GM12878 (cell line): ENCODE measurements around the gene KCNJ10. TPM values are rescaled to one million over a fixed set of nuclear protein-coding genes. Genes with fewer than 3 reads are reported as not detected.

Source experiments
- ATAC-seq: fragments of 200-7000 bp; cut with Tn5 transposase; 3 replicates; pipeline ENCODE4 v1.9.1; 2020; ENCODE audit warnings: mild to moderate bottlenecking, moderate library complexity
- BruUV-seq: library from RNA; stranded (reverse); fragments of 400-500 nt; replicated peaks from 2 replicates; lab custom pipeline; 2021; lab: Mats Ljungman, UMichigan
- CTCF ChIA-PET: fragments of 300-600 bp; sonication (Branson Sonifier 250); formaldehyde crosslinking; extraction: SDS; loops from one replicate; lab custom pipeline; 2021; ENCODE audit warnings: inconsistent platforms; lab: Yijun Ruan, JAX
- POLR2A ChIA-PET: fragments of 350-600 bp; formaldehyde crosslinking; extraction: SDS; loops from one replicate; lab custom pipeline; 2021; ENCODE audit warnings: inconsistent platforms; lab: Charles Lee
- RAD21 ChIA-PET: fragments of 300-600 bp; sonication (Branson Sonifier 250); formaldehyde crosslinking; loops from one replicate; lab custom pipeline; 2023; ENCODE audit warnings: antibody characterized with exemption; ENCODE audit not compliant: unreplicated experiment; lab: Charles Lee
- SMC1A ChIA-PET: fragments of 300-600 bp; sonication (Branson Sonifier 250); formaldehyde crosslinking; loops from one replicate; lab custom pipeline; 2023; ENCODE audit not compliant: unreplicated experiment, uncharacterized antibody; lab: Charles Lee
- DNase-seq: peaks from one replicate; pipeline ENCODE4 v3.0.0-alpha.2; 2011; ENCODE audit warnings: low read depth, low spot score
- FAIRE-seq: peaks from 3 replicates; lab custom pipeline; 2011; peaks lifted over from hg19 to GRCh38; lab: Jason Lieb, UNC
- H2AFZ ChIP-seq: 2 replicates; pipeline ENCODE4 v1.6.0; 2011; ENCODE audit warnings: low read depth, low read length, control low read depth; ENCODE audit not compliant: control insufficient read depth
- H3K27ac ChIP-seq: 2 replicates; pipeline ENCODE4 v1.5.1; 2011; ENCODE audit warnings: control low read depth; ENCODE audit not compliant: control insufficient read depth, insufficient read depth
- H3K27me3 ChIP-seq, 2 experiments: replicated peaks in 1 of 2; 2 replicates each; pipeline versions ENCODE4 v1.6.0 to v1.6.1; 2011; ENCODE audit warnings: low read length in 1 of 2; ENCODE audit not compliant: control insufficient read depth in 2 of 2, insufficient read depth in 2 of 2
- H3K36me3 ChIP-seq, 2 experiments: 2 replicates each; pipeline ENCODE4 v1.5.1; 2011; ENCODE audit warnings: low read length in 1 of 2; ENCODE audit not compliant: control insufficient read depth in 2 of 2, insufficient read depth in 2 of 2
- H3K4me1 ChIP-seq: 2 replicates; pipeline ENCODE4 v1.6.1; 2011; ENCODE audit warnings: mild to moderate bottlenecking, low read length, moderate library complexity, mixed read lengths; ENCODE audit not compliant: control insufficient read depth, insufficient read depth
- H3K4me2 ChIP-seq: 2 replicates; pipeline ENCODE4 v1.6.0; 2011; ENCODE audit warnings: control low read depth; ENCODE audit not compliant: control insufficient read depth, insufficient read depth
- H3K4me3 ChIP-seq: fragments of 200-600 bp; sonication (generic); 2 replicates; pipeline ENCODE4 v1.5.1; 2016
- H3K79me2 ChIP-seq: 2 replicates; pipeline ENCODE4 v1.6.0; 2011; ENCODE audit warnings: low read length; ENCODE audit not compliant: control insufficient read depth, insufficient read depth
- H3K9ac ChIP-seq: 2 replicates; pipeline ENCODE4 v1.8.0; 2011; ENCODE audit warnings: low read length, control low read depth, mixed read lengths; ENCODE audit not compliant: control insufficient read depth, insufficient read depth
- H3K9me3 ChIP-seq: replicated peaks from 3 replicates; pipeline ENCODE4 v1.5.1; 2011; ENCODE audit warnings: mild to moderate bottlenecking, low read length; ENCODE audit not compliant: control insufficient read depth, insufficient read depth
- H4K20me1 ChIP-seq: 2 replicates; pipeline ENCODE4 v1.6.0; 2011; ENCODE audit not compliant: control insufficient read depth, insufficient read depth
- ATF3 ChIP-seq: IDR thresholded peaks from 2 replicates; pipeline ENCODE4 v1.6.1; 2011; ENCODE audit warnings: low read depth, mild to moderate bottlenecking, low read length, moderate library complexity, borderline replicate concordance; ENCODE audit errors: extremely low read depth
- BACH1 ChIP-seq: fragments of 450-650 bp; IDR thresholded peaks from 2 replicates; pipeline ENCODE4 v1.6.1; 2017; ENCODE audit warnings: mild to moderate bottlenecking, borderline replicate concordance
- BCLAF1 ChIP-seq: fragments of 450-650 bp; IDR thresholded peaks from 2 replicates; pipeline ENCODE4 v1.6.1; 2017; ENCODE audit warnings: antibody characterized with exemption, mild to moderate bottlenecking, moderate library complexity
- BMI1 ChIP-seq: fragments of 450-650 bp; IDR thresholded peaks from 2 replicates; pipeline ENCODE4 v1.6.1; 2016; ENCODE audit warnings: mild to moderate bottlenecking, moderate library complexity, borderline replicate concordance
- DPF2 ChIP-seq: fragments of 450-650 bp; IDR thresholded peaks from 2 replicates; pipeline ENCODE4 v1.6.1; 2017; ENCODE audit warnings: mild to moderate bottlenecking
- E2F8 ChIP-seq: fragments of 450-650 bp; IDR thresholded peaks from 2 replicates; pipeline ENCODE4 v1.6.1; 2018; ENCODE audit warnings: mild to moderate bottlenecking, low read depth, moderate library complexity; ENCODE audit not compliant: partially characterized antibody
- ESRRA ChIP-seq: IDR thresholded peaks from 2 replicates; pipeline ENCODE4 v1.6.1; 2012; ENCODE audit warnings: mild to moderate bottlenecking, low read length, improper control_type of control experiment
- HDAC2 ChIP-seq: fragments of 200-600 bp; sonication (generic); IDR thresholded peaks from 2 replicates; pipeline ENCODE4 v1.6.1; 2017
- IKZF2 ChIP-seq, 2 experiments: fragments of 450-650 bp; IDR thresholded peaks; 2 replicates each; pipeline ENCODE4 v1.6.1; 2017; ENCODE audit warnings: mild to moderate bottlenecking in 2 of 2, moderate library complexity in 2 of 2
- MEF2B ChIP-seq: fragments of 450-650 bp; IDR thresholded peaks from 2 replicates; pipeline ENCODE4 v1.6.1; 2018; ENCODE audit warnings: mild to moderate bottlenecking, moderate library complexity; ENCODE audit not compliant: partially characterized antibody, poor library complexity, severe bottlenecking
- NBN ChIP-seq: fragments of 450-650 bp; IDR thresholded peaks from 2 replicates; pipeline ENCODE4 v1.6.1; 2016
- NRF1 ChIP-seq: conservative IDR thresholded peaks from 2 replicates; pipeline ENCODE4 v1.6.1; 2011; ENCODE audit warnings: mild to moderate bottlenecking, low read depth, low read length, improper control_type of control experiment
- RB1 ChIP-seq: fragments of 450-650 bp; formaldehyde crosslinking; IDR thresholded peaks from 2 replicates; pipeline ENCODE4 v1.6.1; 2017; ENCODE audit warnings: mild to moderate bottlenecking, borderline replicate concordance
- SRF ChIP-seq, 2 experiments: IDR thresholded peaks; 2 replicates each; pipeline ENCODE4 v1.6.1; 2011; ENCODE audit warnings: low read depth in 2 of 2, low read length in 2 of 2, mild to moderate bottlenecking in 1 of 2, moderate library complexity in 1 of 2
- TCF7 ChIP-seq: IDR thresholded peaks from 2 replicates; pipeline ENCODE4 v1.6.1; 2014; ENCODE audit warnings: antibody characterized with exemption, borderline replicate concordance
- YBX1 ChIP-seq: fragments of 450-650 bp; IDR thresholded peaks from 2 replicates; pipeline ENCODE4 v1.6.1; 2016; ENCODE audit warnings: antibody characterized with exemption
- WGBS: methylation state at CpG from one replicate; pipeline ENCODE4 v1.1.6; 2016; ENCODE audit warnings: low lambda C conversion rate; ENCODE audit not compliant: insufficient replicate concordance, insufficient coverage; ENCODE audit errors: missing lambda C conversion rate; 5-methylcytosine and 5-hydroxymethylcytosine counted together
- in situ Hi-C: fragments of 300-500 bp; cut with MboI; formaldehyde crosslinking; loops from 9 replicates; pipeline ENCODE4 v1.14.3; 2018; ENCODE audit warnings: mixed read lengths
- intact Hi-C: fragments of 100-400 bp; cut with micrococcal nuclease; formaldehyde crosslinking; loops from one replicate; pipeline ENCODE4 v1.14.2; 2022; ENCODE audit not compliant: unreplicated experiment
- polyA plus RNA-seq, 11 experiments: library from polyadenylated mRNA; depleted of rRNA in 4 of 11; unstranded in 6 of 11; stranded (reverse) in 5 of 11; fragments of >200 nt; fragmentation: Nextera tagmentation in 4 of 11; fragmentation: Illumina TruSeq in 1 of 11; extraction: Ambion mirVana in 4 of 11; extraction: Trizol in 1 of 11; gene quantifications; 1 replicate in 1 of 11; 2 replicates in 10 of 11; pipeline versions ENCODE4 v1.2.1 to v1.2.3, GENCODE V29; 2011 to 2016; ENCODE audit warnings: inconsistent platforms in 2 of 11, missing spikeins in 2 of 11, low read depth in 1 of 11
- total RNA-seq, 4 experiments: library from RNA; depleted of rRNA in 3 of 4; stranded (reverse); fragments of >200 nt in 3 of 4; fragmentation: Illumina TruSeq in 1 of 4; extraction: Trizol in 1 of 4; gene quantifications; 2 replicates each; pipeline versions ENCODE4 v1.2.1 to v1.2.3, GENCODE V29; 2013 to 2021

Gene KCNJ10
- total and polyA plus RNA-seq, 10 of the 15 experiments (the other 5 are each of a cell fraction or from before 2014, with no cell fraction given), result 0.01 to 0.29 (median 0.09) TPM; not detected in 2

- CTCF ChIA-PET, result interaction anchor here (1.3 to 49.8 kb wide), 3 partner anchors 10 to 21 kb away, joined by 5 to 1035 read pairs (median 13); partner anchors contain the start of genes IGSF8, KCNJ10 and KCNJ9
- 16% methylated on average over 6 of the region's 6 CpGs for WGBS
- Histone ChIP-seq H3K4me1 (peaks cover 18% of the 10 kb centered on the region), H3K9me3 (no peaks in the 10 kb centered on the region), H3K36me3 (no peaks in the 10 kb centered on the region), H3K79me2 (no peaks in the 10 kb centered on the region), H4K20me1 (no peaks in the 10 kb centered on the region), H3K4me3 (no peak overlapping the region), H3K9ac (no peak overlapping the region), H3K4me2 (no peak overlapping the region), H2AFZ (no peak overlapping the region), H3K27ac (no peak overlapping the region), H3K27me3 (peaks cover 4 to 16% of the 10 kb centered on the region in 2 experiments)
- no peak for TF ChIP-seq NBN
- TF ChIP-seq BMI1, result no peak
- no peak for TF ChIP-seq SRF (IDR thresholded peaks at IDR 0.05; ENCODE audit: low read depth in 2 of 2, low read length in 2 of 2)
- TF ChIP-seq NRF1, result no peak
- no peak for TF ChIP-seq YBX1
- TF ChIP-seq DPF2, result no peak
- TF ChIP-seq HDAC2, result no peak
- TF ChIP-seq TCF7, result no peak
- TF ChIP-seq BACH1, result no peak
- TF ChIP-seq E2F8, result no peak
- no peak for TF ChIP-seq MEF2B
- no peak for TF ChIP-seq RB1
- no peak for TF ChIP-seq ESRRA
- no peak for TF ChIP-seq BCLAF1
- no peak for TF ChIP-seq IKZF2 (IDR thresholded peaks at IDR 0.05)
- TF ChIP-seq ATF3, result no peak
- DNase-seq (no peak), ATAC-seq (no peak), FAIRE-seq (no peak)
- POLR2A ChIA-PET, result no interaction called here
- in situ Hi-C loops, result no loop called here
- no TSS peak for BruUV-seq
- RAD21 ChIA-PET, result interaction anchor here (0.7 kb wide), 1 partner anchor 11 kb away, joined by 3 read pairs; no protein-coding TSS in a partner anchor
- SMC1A ChIA-PET, result interaction anchor here (0.8 to 1.1 kb wide), 3 partner anchors 8 to 12 kb away, joined by 3 to 4 read pairs (median 3); no protein-coding TSS in a partner anchor
- intact Hi-C loops, result no loop called here
These were observed 2.9 kb downstream of the KCNJ10 start for GRCh38 chr1:160066829-160067745.
